Activated CD8-positive, alpha-beta memory T cell treated with anti-CD3 and anti-CD28 coated beads, Interleukin-2, amount 50 U/mL, for 1 hour (primary cell): ENCODE data around the gene RPL18A.

Experiments
- DNase-seq: peaks from one replicate; pipeline ENCODE4 v3.0.0-alpha.2; 2020; ENCODE audit errors: extremely low read depth

Gene RPL18A

DNA sequence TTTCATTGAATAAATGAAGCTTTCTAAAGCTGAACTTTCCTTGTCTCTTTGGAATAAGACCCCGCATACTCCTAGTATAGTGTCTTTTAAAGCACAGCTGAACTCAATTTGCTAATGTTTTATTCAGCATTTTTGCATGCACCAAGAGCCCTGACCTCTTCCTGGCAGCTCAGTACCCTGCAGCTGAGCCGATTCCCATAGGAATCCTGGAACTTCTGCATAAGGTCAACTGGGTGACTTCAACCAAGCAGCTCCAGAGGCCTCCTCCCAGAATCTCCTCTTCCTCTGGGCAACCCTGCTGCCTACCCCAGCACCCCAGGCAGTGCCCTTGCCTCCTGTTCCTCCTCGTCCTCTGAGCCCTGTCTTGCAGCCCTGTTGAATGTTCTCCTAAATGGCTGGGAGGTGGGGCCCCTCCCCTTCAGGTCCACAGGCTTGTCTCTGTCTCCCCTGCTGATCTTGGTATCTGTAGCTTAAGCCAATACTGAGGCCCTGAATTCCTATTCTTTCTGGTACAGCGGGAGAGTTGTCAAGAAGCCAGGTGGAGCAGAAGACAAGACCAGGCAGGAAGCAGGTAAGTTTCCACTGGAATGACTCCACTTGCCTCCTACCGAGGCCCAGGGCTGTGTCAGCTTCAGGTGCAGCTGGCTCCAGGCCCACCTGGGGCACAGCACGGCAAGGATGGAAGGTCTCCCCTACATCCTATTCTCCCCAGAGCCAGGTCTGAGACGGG is 49.5 kb downstream of the RPL18A start:
- DNase-seq = no peak

DNA sequence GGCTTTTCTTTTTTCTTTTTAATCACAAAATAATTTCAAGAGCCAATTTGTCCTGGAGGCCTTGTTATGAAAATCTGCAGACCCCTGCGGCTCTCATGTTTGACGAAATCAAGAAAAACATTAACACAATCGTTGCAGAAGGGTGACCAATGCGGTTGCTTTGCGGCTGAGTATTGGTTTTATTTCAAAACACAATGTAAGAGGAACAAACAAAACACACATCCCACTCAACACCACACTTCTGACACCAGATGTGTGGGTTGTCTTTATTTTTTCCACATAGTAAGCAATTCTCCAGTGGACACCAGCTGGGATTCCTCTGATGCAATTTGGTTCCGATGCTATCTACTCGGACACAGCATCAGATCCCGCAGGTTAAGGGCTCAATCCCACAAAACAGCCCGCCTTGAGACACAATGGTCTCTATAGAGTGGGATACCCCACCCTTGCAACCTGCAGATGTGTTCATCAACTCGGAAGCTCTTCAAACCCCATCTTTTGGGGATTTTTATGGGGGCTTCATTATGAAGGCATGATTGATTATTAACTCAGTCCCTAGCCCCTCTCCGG is 51.2 kb downstream of the RPL18A start:
- no peak for DNase-seq
